ENCODE measurements around the gene MT1E. TPM values are rescaled to one million over a fixed set of nuclear protein-coding genes. Genes with fewer than 3 reads are reported as not detected.

MT1E gene
- polyA plus RNA-seq, 1 donor from 2014 or later = not detected

DNA sequence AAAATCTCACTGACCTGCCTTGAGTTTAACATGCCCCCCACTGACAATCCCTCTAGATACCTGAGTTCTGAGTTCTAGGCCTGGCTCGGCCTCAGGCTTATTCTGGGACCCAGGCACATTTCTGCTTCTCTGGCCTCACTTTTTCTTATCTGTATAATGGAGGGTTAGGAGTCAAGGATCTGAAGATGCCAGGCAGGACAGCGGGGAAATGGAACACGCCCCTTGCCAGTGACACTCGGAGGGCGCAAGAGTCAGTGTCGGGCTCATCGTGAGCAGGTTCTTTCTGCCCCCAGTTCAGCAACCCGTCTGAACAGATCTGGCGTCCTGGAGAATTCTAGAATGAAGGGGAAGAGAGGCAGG is 36.8 kb upstream of the MT1E start:
- peaks cover 33% of the 10 kb centered on the region for H3K27me3 ChIP-seq (ENCODE audit: insufficient read depth, low read depth, low read length)
- no peak overlapping the region for H3K4me2 ChIP-seq (ENCODE audit: low read length)
- no peaks in the 10 kb centered on the region for H3K9me2 ChIP-seq (ENCODE audit: insufficient read depth, low read length)
- no peaks in the 10 kb centered on the region for H3K9me3 ChIP-seq (ENCODE audit: low read length)
- no peaks in the 10 kb centered on the region for H3K36me3 ChIP-seq (ENCODE audit: insufficient read depth, low read length)
- H3F3A ChIP-seq (ENCODE audit: insufficient read depth, low read length, poor library complexity, severe bottlenecking) = no peaks in the 10 kb centered on the region
- H3K4me3 ChIP-seq (ENCODE audit: low read length) = peak overlapping the region; percentile 74
- no peak overlapping the region for H3K27ac ChIP-seq (ENCODE audit: low read length)
- H2AFZ ChIP-seq (ENCODE audit: low read depth, low read length) = no peak overlapping the region
- no peaks in the 10 kb centered on the region for H3K79me2 ChIP-seq (replicated peaks; ENCODE audit: insufficient read depth, low read length)
- H3K9ac ChIP-seq (ENCODE audit: low read length) = peak overlapping the region; percentile 50
- TF ChIP-seq RAD21 (conservative IDR thresholded peaks at IDR 0.05) = no peak
- no peaks in the 10 kb centered on the region for H4K20me1 ChIP-seq (ENCODE audit: insufficient read depth)

DNA sequence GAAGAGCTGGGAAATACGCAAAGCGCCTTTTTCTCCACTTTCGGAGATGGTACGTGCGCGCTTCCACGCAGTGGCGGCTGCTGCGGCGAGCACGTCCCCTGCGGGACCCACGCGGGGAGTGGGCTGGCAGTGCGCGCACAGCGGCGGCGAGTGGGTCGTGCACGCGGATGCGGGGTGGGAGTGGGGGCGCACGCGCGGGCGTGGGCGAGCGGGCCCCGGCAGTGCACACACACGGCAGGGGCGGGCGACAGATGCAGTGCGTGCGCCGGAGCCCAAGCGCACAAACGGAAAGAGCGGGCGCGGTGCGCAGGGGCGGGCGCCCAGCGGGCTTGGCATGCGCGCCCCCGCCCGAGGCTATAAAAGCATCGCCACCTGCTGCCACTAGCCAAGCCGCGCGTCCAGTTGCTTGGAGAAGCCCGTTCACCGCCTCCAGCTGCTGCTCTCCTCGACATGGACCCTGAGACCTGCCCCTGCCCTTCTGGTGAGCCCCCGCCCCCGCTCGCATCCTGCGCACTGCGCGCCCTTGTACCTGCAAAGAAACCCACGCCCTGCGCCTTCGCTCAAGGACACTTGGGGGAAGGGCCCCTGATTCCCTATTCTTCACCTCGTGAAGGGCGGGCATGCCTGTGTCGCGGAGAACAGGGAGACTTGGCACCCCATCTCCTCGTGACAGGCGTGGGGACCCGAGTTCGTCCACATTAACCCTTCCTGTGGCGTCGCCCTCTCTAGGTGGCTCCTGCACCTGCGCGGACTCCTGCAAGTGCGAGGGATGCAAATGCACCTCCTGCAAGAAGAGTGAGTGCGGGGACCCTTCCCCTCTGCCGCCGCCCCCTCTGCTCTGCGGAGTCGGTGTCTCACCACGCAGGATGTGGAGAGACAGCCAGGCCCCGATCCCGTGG is 36.2 kb upstream of the MT1E start, which contains the start of gene MT3:
TSS of gene MT3 (plus strand) at position 388 of the 899 bp plus-strand sequence. CDS start at position 451, 63 bp downstream.
- H3K9me2 ChIP-seq (ENCODE audit: insufficient read depth, low read length) = no peaks in the 10 kb centered on the region
- no peak for TF ChIP-seq POLR2AphosphoS5 (IDR thresholded peaks at IDR 0.05)
- no peak for TF ChIP-seq EZH2 (IDR thresholded peaks at IDR 0.05; ENCODE audit: borderline replicate concordance, insufficient read depth, low read length, poor library complexity, severe bottlenecking)
- TF ChIP-seq, protein P1, sequence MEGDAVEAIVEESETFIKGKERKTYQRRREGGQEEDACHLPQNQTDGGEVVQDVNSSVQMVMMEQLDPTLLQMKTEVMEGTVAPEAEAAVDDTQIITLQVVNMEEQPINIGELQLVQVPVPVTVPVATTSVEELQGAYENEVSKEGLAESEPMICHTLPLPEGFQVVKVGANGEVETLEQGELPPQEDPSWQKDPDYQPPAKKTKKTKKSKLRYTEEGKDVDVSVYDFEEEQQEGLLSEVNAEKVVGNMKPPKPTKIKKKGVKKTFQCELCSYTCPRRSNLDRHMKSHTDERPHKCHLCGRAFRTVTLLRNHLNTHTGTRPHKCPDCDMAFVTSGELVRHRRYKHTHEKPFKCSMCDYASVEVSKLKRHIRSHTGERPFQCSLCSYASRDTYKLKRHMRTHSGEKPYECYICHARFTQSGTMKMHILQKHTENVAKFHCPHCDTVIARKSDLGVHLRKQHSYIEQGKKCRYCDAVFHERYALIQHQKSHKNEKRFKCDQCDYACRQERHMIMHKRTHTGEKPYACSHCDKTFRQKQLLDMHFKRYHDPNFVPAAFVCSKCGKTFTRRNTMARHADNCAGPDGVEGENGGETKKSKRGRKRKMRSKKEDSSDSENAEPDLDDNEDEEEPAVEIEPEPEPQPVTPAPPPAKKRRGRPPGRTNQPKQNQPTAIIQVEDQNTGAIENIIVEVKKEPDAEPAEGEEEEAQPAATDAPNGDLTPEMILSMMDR (IDR thresholded peaks at IDR 0.05; ENCODE audit: poor library complexity, severe bottlenecking) = peak; percentile 40
- TF ChIP-seq MXI1 (conservative IDR thresholded peaks at IDR 0.05; ENCODE audit: poor library complexity, severe bottlenecking) = peak; percentile 52
- TF ChIP-seq, protein P2, sequence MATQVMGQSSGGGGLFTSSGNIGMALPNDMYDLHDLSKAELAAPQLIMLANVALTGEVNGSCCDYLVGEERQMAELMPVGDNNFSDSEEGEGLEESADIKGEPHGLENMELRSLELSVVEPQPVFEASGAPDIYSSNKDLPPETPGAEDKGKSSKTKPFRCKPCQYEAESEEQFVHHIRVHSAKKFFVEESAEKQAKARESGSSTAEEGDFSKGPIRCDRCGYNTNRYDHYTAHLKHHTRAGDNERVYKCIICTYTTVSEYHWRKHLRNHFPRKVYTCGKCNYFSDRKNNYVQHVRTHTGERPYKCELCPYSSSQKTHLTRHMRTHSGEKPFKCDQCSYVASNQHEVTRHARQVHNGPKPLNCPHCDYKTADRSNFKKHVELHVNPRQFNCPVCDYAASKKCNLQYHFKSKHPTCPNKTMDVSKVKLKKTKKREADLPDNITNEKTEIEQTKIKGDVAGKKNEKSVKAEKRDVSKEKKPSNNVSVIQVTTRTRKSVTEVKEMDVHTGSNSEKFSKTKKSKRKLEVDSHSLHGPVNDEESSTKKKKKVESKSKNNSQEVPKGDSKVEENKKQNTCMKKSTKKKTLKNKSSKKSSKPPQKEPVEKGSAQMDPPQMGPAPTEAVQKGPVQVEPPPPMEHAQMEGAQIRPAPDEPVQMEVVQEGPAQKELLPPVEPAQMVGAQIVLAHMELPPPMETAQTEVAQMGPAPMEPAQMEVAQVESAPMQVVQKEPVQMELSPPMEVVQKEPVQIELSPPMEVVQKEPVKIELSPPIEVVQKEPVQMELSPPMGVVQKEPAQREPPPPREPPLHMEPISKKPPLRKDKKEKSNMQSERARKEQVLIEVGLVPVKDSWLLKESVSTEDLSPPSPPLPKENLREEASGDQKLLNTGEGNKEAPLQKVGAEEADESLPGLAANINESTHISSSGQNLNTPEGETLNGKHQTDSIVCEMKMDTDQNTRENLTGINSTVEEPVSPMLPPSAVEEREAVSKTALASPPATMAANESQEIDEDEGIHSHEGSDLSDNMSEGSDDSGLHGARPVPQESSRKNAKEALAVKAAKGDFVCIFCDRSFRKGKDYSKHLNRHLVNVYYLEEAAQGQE (IDR thresholded peaks at IDR 0.05; ENCODE audit: borderline replicate concordance) = no peak
- no peak for TF ChIP-seq TAF1 (IDR thresholded peaks at IDR 0.05; ENCODE audit: low read depth)
- peak; percentile 35 for TF ChIP-seq SMC3 (conservative IDR thresholded peaks at IDR 0.05; ENCODE audit: poor library complexity)
- no peak for TF ChIP-seq EP300 (conservative IDR thresholded peaks at IDR 0.05; ENCODE audit: poor library complexity, severe bottlenecking)
- TF ChIP-seq RAD21 (conservative IDR thresholded peaks at IDR 0.05) = peak; percentile 27
- no peaks in the 10 kb centered on the region for H3K36me3 ChIP-seq (ENCODE audit: insufficient read depth, low read length)
- H3K27me3 ChIP-seq (ENCODE audit: insufficient read depth, low read depth, low read length) = peaks cover 33% of the 10 kb centered on the region
- no peak within 1 kb of the TSS for H3K27ac ChIP-seq (ENCODE audit: low read length)
- peak within 1 kb of the TSS; percentile 50 for H3K9ac ChIP-seq (ENCODE audit: low read length)
- H3K4me3 ChIP-seq (ENCODE audit: low read length) = peak within 1 kb of the TSS; percentile 74
- H2AFZ ChIP-seq (ENCODE audit: low read depth, low read length) = no peak within 1 kb of the TSS
- no peaks in the 10 kb centered on the region for H3K9me3 ChIP-seq (ENCODE audit: low read length)
- no peaks in the 10 kb centered on the region for H4K20me1 ChIP-seq (ENCODE audit: insufficient read depth)
- H3F3A ChIP-seq (ENCODE audit: insufficient read depth, low read length, poor library complexity, severe bottlenecking) = no peaks in the 10 kb centered on the region
- peak within 1 kb of the TSS; percentile 34 for H3K4me2 ChIP-seq (ENCODE audit: low read length)
- H3K79me2 ChIP-seq (replicated peaks; ENCODE audit: insufficient read depth, low read length) = no peaks in the 10 kb centered on the region
